ENCODE results near the gene SRP14.

Gene SRP14

GRCh38 chr15:40067921-40068624, 29.1 kb upstream of the SRP14 start:
- DNase-seq: no peak

- DNase-seq: no peak
Observed at GRCh38 chr15:40066589-40066988, 27.6 kb upstream of the SRP14 start.

- no peak for DNase-seq
Observed at GRCh38 chr15:40065166-40065565, 26.2 kb upstream of the SRP14 start.

GRCh38 chr15:40064231-40064894, 25.4 kb upstream of the SRP14 start:
- DNase-seq: no peak

DNA sequence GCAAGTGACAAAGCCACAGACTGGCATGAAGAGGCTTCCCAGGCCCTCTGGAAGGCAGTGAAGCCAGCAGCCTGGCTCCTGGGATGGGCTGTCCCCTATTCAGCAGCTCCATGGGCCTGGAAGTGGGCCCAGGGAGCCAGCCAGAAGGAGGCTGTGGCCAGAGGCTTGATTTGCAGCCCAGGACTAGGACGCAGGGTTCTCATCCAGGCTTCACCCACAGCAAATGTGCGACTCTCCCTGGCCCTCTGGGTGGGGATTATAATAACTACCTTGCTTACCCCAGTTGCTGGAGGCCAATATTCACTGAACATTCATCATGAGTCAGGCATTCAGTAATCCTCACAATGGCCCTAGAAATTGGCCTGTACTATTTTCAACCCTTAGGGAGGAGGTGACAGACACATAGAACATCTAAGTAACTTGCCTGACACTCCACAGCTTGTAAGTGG, 24.6 kb upstream of the SRP14 start:
- no peak for DNase-seq

GRCh38 chr15:40062816-40063562, 24.0 kb upstream of the SRP14 start:
- no peak for DNase-seq

DNA sequence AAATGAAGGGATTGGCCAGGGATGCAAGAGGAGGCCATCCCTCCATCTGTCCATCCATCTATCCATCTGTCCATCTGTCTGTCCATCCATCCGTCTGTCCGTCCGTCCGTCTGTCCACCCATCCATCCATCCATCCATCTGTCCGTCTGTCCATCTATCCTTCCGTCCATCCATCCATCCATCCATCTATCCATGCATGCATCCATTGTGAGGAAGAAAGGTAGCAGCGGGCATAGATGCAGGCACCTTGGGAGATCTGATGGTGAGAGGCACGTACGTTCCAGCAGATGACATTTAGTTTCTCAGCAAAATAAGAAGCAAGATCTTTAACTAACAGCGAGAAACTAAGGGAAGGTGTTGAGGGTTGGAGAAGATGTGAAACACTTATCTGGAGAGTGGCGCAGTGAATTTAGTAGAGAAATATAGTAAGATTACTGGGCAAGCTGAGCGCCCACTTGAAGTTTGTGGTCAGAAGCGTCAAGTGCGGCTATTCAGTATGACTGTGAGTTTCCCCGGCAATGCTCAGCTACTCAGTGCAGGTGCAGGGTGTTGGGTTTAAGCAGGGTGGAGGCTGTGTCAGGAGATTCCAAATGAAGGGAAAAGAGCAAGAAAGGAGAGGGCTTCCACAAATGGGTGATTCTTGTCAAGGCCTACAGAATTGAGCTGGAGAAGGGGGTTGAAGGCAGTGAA, 22.4 kb upstream of the SRP14 start:
- no peak for DNase-seq

GRCh38 chr15:40060236-40060961, 21.4 kb upstream of the SRP14 start:
- DNase-seq: no peak

DNA sequence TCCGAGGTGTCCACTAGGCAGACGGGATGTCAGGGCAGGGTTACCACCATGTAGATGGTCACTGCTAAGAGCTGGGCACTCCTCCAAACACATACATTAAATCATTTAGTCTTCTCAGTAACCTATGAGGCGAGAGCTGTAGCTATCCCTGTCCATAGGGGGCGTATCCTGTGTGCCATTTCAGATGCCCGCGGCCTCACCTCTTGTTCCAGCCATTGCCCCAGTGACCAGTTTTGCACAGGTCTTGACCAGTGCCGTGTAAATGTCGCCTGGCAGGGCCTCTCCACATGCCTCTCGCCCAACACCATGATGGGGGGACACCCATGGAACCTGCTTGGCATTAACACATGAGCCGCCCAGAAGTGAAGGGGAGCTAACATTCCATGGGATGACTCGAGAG, 20.8 kb upstream of the SRP14 start:
- no peak for DNase-seq

DNA sequence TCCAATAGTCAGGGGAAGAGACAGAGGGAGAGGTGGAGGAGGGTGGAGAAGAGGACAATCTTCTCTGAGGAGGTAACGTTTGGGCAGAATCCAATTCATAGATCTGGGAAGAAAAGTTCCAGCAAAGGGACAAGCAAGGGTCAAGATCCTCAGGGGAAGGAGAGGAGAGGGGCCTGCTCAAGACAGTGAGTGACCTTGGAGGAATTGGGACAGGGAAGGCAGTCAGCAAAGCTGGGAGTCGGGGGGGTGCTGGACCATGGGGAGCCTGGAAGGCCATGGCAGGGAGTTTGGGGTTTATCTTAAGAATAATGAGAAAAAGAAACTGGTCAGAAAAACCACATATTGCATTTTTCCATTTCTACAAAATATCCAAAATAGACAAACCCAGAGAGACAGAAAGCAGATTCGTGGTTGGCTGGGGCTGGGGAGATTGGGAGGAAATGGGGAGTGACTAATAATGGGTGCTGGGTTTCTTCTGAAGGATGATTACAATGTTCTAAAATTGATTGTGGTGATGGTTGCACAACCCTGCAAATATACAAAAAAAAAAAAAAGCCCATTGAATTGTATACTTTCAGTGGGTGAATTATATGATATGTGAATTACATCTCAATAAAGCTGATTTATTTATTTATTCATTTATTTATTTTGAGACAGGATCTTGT, 19.6 kb upstream of the SRP14 start:
- DNase-seq: no peak

DNA sequence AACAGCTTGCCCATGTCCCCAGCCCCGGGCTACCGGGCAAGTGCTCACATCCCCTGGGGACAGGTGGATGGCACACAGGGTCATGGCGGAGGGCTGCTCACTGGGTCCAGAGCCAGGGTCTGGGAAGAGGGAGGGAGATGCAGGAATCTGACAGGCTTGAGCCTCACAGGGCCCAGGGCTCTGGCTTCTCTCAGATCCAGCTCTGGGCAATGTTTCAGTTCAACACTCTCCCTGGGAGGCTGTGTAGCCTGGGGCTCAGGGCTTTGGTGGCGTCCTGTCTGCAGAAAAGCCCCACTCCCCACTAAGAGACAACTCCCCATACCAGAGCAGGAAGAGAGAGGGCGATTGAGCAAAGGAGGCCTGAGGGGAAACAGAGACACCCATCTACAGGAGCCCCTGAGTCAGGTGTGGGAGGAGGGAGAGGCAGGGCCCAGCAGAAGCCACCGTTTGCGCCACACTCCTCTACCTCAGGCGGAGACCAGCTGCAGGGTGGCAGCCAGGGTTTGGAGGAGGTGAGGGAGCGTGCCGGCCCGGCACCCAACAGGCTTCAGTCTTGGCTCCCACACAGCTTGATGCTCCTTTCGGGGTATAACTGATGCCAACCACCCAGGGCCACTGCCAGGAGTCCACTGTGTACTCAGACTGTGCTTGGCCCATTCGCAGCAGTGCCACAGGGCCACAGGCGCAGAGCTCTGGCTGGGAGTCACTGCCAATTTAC, 16.8 kb upstream of the SRP14 start:
- DNase-seq: no peak

GRCh38 chr15:40054855-40055575, 16.0 kb upstream of the SRP14 start:
- no peak for DNase-seq

- no peak for DNase-seq
Observed at GRCh38 chr15:40054605-40054854, 15.5 kb upstream of the SRP14 start.

- DNase-seq: no peak
Observed at GRCh38 chr15:40053831-40054604, 15.0 kb upstream of the SRP14 start.

DNA sequence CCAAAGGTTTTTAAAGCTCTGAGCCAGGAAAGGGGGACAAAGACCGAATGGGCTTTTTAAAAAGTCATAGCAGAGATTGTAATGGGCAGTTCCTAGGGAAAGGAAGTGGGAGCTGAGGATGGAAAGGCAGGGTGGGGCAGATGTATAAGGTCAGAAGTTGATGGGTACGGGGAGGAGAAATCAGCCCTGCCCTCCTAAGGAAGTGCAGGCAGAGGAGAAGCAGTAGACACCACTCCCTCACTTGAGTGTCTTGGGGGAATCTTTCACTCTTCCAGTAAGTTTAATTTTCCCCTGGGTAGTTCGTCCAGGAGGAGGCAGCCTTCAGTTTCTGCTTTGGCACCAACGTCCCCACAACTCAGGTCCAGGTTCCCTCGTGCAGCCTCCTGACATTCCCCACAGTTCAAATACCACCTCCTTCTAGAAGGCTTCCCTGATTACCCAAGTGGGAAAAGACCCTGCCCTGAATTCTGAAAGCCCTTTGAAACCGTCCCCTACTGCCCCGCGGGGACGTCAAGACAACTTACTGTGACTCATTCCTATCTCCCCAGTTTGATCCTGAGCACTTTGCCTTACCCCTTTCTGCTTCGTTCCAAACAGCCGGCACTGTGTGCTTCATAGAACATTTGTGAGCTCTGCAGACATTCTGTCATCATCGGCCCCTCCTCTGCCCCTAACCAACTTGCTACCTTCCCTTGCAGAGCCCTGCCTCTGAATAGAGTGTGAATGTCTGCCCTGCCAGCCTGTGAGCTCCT, 14.3 kb upstream of the SRP14 start:
- DNase-seq: no peak

GRCh38 chr15:40052604-40053003, 13.6 kb upstream of the SRP14 start:
- DNase-seq: no peak

DNA sequence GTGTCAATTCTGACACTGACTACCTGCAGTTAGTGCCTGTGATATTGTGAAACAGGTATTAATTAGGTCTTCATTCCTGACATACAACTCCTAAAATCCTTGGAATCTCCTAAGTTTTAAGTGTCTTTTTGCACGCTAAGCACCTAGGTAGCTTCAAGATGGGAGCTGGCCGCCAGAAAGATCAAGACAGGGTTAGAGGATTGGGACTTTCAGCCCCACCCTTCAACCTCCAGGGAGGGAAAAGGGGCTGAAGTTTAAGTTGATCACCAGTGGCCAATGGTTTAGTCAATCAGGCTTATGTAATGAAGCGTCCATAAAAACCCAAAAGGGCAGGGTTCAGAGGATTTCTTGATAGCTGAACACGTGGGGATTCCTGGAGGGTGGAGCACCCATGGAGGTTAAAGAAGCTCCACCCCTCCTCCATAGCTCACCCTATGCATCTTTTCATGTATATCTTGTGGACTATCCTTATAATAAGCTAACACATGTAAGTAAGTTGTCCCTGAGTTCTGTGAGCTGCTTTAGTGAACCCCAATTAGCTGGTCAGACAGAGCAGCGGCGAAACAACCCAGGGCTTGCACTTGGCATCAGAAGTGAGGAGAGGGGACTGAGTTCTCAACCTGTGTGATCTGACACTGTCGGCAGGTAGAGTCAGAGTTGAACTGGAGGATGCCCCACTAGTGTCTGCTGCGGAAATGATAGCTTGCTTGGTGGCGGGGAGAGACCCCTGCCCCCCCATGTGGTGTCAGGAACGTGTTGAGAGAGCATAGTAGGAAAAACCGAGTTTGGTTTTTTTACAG, 12.8 kb upstream of the SRP14 start:
- DNase-seq: no peak

- no peak for DNase-seq
Observed at GRCh38 chr15:40050788-40051470, 11.9 kb upstream of the SRP14 start.

Data from NCI-H1436 treated with DMSO at 0.1 percent for 48 hours (cell line).